ENCODE measurements around the gene LILRA2. TPM values are rescaled to one million over a fixed set of nuclear protein-coding genes. Genes with fewer than 3 reads are reported as not detected.

The LILRA2 gene
- total and polyA plus RNA-seq, 2 donors (not counting 1 experiment from before 2014, with no cell fraction given) = not detected

GRCh38 chr19:54638683-54639082 lies 65.1 kb downstream of the LILRA2 start:
- Histone ChIP-seq H3K4me3 (replicated peaks in 1 of 4; ENCODE audit: control extremely low read depth in 1 of 4, insufficient read depth in 1 of 4, low read depth in 3 of 4, low read length in 4 of 4) (no peak overlapping the region), H2AFZ (ENCODE audit: low read length) (no peak overlapping the region), H3K4me1 (ENCODE audit: control insufficient read depth, extremely low read depth, insufficient read depth, low read length) (no peaks in the 10 kb centered on the region), H3K79me2 (ENCODE audit: control insufficient read depth, insufficient read depth, low read length) (no peaks in the 10 kb centered on the region), H3K4me2 (ENCODE audit: extremely low read depth, insufficient read depth, low read length) (no peak overlapping the region), H3K36me3 (ENCODE audit: control insufficient read depth, insufficient read depth, low read length) (no peaks in the 10 kb centered on the region), H3K27me3 (ENCODE audit: control insufficient read depth, insufficient read depth, low read length) (no peaks in the 10 kb centered on the region), H4K20me1 (ENCODE audit: control insufficient read depth, extremely low read depth, insufficient read depth, low read length) (no peaks in the 10 kb centered on the region), H3K27ac (ENCODE audit: insufficient read depth, low read length) (no peak overlapping the region), H3K9me3 (ENCODE audit: control insufficient read depth, insufficient read depth, low read depth, low read length) (no peaks in the 10 kb centered on the region), H3K9ac (ENCODE audit: insufficient read depth, low read length) (no peak overlapping the region)
- DNase-seq (ENCODE audit: low read depth in 2 of 2) = no peak
- TF ChIP-seq EZH2 (IDR thresholded peaks at IDR 0.05; ENCODE audit: low read length, missing control alignments) = no peak
- TF ChIP-seq CTCF (conservative IDR thresholded peaks at IDR 0.05 in 1 of 2, IDR thresholded peaks at IDR 0.05 in 1 of 2; ENCODE audit: low read depth in 1 of 2, low read length in 2 of 2) = no peak

Other genes with a start within 250 kb of the LILRA2 start
- not detected in 2 replicates for gene LILRA4, start 234.6 kb upstream of the LILRA2 start, total RNA-seq
- gene LILRA4, start 234.6 kb upstream of the LILRA2 start, polyA plus RNA-seq = not detected in 2 replicates
- not detected in 2 replicates for gene LAIR1, start 208.9 kb upstream of the LILRA2 start, total RNA-seq
- gene LAIR1, start 208.9 kb upstream of the LILRA2 start, polyA plus RNA-seq = not detected in 2 replicates
- gene TTYH1, start 158.3 kb upstream of the LILRA2 start, total RNA-seq = not detected in 2 replicates
- not detected in 2 replicates for gene TTYH1, start 158.3 kb upstream of the LILRA2 start, polyA plus RNA-seq
- gene LENG8, start 124.6 kb upstream of the LILRA2 start, total RNA-seq = 20.8 and 32.4 TPM in 2 replicates
- gene LENG8, start 124.6 kb upstream of the LILRA2 start, polyA plus RNA-seq = 11.0 and 12.7 TPM in 2 replicates
- 14.6 and 16.7 TPM in 2 replicates for gene LENG9, start 110.0 kb upstream of the LILRA2 start, total RNA-seq
- 0.46 and 0.84 TPM in 2 replicates for gene LENG9, start 110.0 kb upstream of the LILRA2 start, polyA plus RNA-seq
- 14.7 and 15.9 TPM in 2 replicates for gene CDC42EP5, start 100.5 kb upstream of the LILRA2 start, total RNA-seq
- 3.4 and 7.2 TPM in 2 replicates for gene CDC42EP5, start 100.5 kb upstream of the LILRA2 start, polyA plus RNA-seq
- gene LAIR2, start 71.0 kb upstream of the LILRA2 start, total RNA-seq = not detected in 2 replicates
- not detected in 2 replicates for gene LAIR2, start 71.0 kb upstream of the LILRA2 start, polyA plus RNA-seq
- gene LILRA1, start 19.8 kb downstream of the LILRA2 start, total RNA-seq = not detected in 2 replicates
- gene LILRA1, start 19.8 kb downstream of the LILRA2 start, polyA plus RNA-seq = not detected in 2 replicates
- gene LILRB1, start 56.7 kb downstream of the LILRA2 start, total RNA-seq = not detected in 2 replicates
- gene LILRB1, start 56.7 kb downstream of the LILRA2 start, polyA plus RNA-seq = not detected in 2 replicates
- not detected in 2 replicates for gene LILRB4, start 89.2 kb downstream of the LILRA2 start, total RNA-seq
- gene LILRB4, start 89.2 kb downstream of the LILRA2 start, polyA plus RNA-seq = not detected in 2 replicates
- not detected in 2 replicates for gene KIR3DL3, start 150.7 kb downstream of the LILRA2 start, total RNA-seq
- not detected in 2 replicates for gene KIR3DL3, start 150.7 kb downstream of the LILRA2 start, polyA plus RNA-seq
- not detected in 2 replicates for gene KIR2DL3, start 164.7 kb downstream of the LILRA2 start, total RNA-seq
- not detected in 2 replicates for gene KIR2DL3, start 164.7 kb downstream of the LILRA2 start, polyA plus RNA-seq
- not detected in 2 replicates for gene KIR2DL1, start 196.0 kb downstream of the LILRA2 start, total RNA-seq
- not detected in 2 replicates for gene KIR2DL1, start 196.0 kb downstream of the LILRA2 start, polyA plus RNA-seq
- gene KIR2DL4, start 229.8 kb downstream of the LILRA2 start, total RNA-seq = not detected in 2 replicates
- gene KIR2DL4, start 229.8 kb downstream of the LILRA2 start, polyA plus RNA-seq = not detected in 2 replicates
- gene KIR3DL1, start 242.7 kb downstream of the LILRA2 start, total RNA-seq = not detected in 2 replicates
- not detected in 2 replicates for gene KIR3DL1, start 242.7 kb downstream of the LILRA2 start, polyA plus RNA-seq